HCT116 (cell line): ENCODE measurements around the gene UBE2F. TPM values are rescaled to one million over a fixed set of nuclear protein-coding genes. Genes with fewer than 3 reads are reported as not detected.

Experiments used
- ATAC-seq: fragments of 200-7000 bp; cut with Tn5 transposase; 2 replicates; pipeline ENCODE4 v1.9.1; 2020; ENCODE audit warnings: mild to moderate bottlenecking, moderate library complexity
- BruUV-seq: library from RNA; stranded (reverse); fragments of 400-500 nt; replicated peaks from 2 replicates; lab custom pipeline; 2021; lab: Mats Ljungman, UMichigan
- CTCF ChIA-PET: fragments of 300-600 bp; sonication (Branson Sonifier 250); formaldehyde crosslinking; loops from one replicate; lab custom pipeline; 2021; ENCODE audit warnings: antibody characterized with exemption; lab: Charles Lee
- POLR2A ChIA-PET: fragments of 300-600, 350-600 bp; sonication (Branson Sonifier 250); formaldehyde crosslinking; loops from one replicate; lab custom pipeline; 2021; ENCODE audit warnings: antibody characterized with exemption; lab: Charles Lee
- RAD21 ChIA-PET, 2 experiments: fragments of 300-600 bp; sonication (Branson Sonifier 250); formaldehyde crosslinking; loops; one replicate each; lab custom pipeline; 2023; ENCODE audit warnings: low total read pairs in 2 of 2; ENCODE audit not compliant: uncharacterized antibody in 2 of 2, unreplicated experiment in 2 of 2, low non-redundant PET in 1 of 2; lab: Charles Lee
- DNase-seq: peaks from one replicate; pipeline ENCODE4 v3.0.0-alpha.2; 2010; ENCODE audit warnings: low read depth, low spot score
- H2AFZ ChIP-seq: fragments of 200-600 bp; shearing (Covaris generic), sonication (generic); 2 replicates; pipeline ENCODE4 v1.6.1; 2017; ENCODE audit warnings: low read depth, mixed run types, mixed read lengths, antibody characterized with exemption, low read length; ENCODE audit not compliant: poor library complexity, severe bottlenecking
- H3K27ac ChIP-seq: 2 replicates; pipeline ENCODE4 v1.5.1; 2012; ENCODE audit warnings: low read depth, low read length
- H3K27me3 ChIP-seq: fragments of 200-600 bp; sonication (generic); 2 replicates; pipeline ENCODE4 v1.6.1; 2016; ENCODE audit warnings: mixed run types, low read length, mixed read lengths; ENCODE audit not compliant: insufficient read depth
- H3K36me3 ChIP-seq, 2 experiments: fragments of 200-500 bp in 1 of 2; fragments of 200-600 bp in 1 of 2; sonication (Bioruptor generic) in 1 of 2; sonication (generic) in 1 of 2; 2 replicates each; pipeline versions ENCODE4 v1.5.1 to v1.6.1; 2014 to 2016; ENCODE audit warnings: low read length in 2 of 2, inconsistent platforms in 1 of 2, mixed read lengths in 1 of 2, mixed run types in 1 of 2; ENCODE audit not compliant: insufficient read depth in 2 of 2, control insufficient read depth in 1 of 2
- H3K4me1 ChIP-seq, 2 experiments: fragments of 200-600 bp in 1 of 2; sonication (generic) in 1 of 2; 2 replicates each; pipeline versions ENCODE4 v1.5.1 to v1.6.1; 2012 to 2017; ENCODE audit warnings: low read length in 2 of 2, inconsistent platforms in 1 of 2, mild to moderate bottlenecking in 1 of 2, mixed read lengths in 1 of 2, mixed run types in 1 of 2, moderate library complexity in 1 of 2; ENCODE audit not compliant: insufficient read depth in 2 of 2, control insufficient read depth in 1 of 2
- H3K4me2 ChIP-seq: fragments of 200-600 bp; sonication (generic); 2 replicates; pipeline ENCODE4 v1.6.1; 2017; ENCODE audit warnings: mixed run types, low read length, mixed read lengths
- H3K4me3 ChIP-seq, 2 experiments: fragments of 200-600 bp in 1 of 2; sonication (generic) in 1 of 2; replicated peaks in 1 of 2; 2 replicates each; pipeline ENCODE4 v1.5.1; 2011 to 2016; ENCODE audit warnings: low read length in 2 of 2, control low read depth in 1 of 2, low read depth in 1 of 2, mild to moderate bottlenecking in 1 of 2, mixed read lengths in 1 of 2, mixed run types in 1 of 2
- H3K79me2 ChIP-seq: fragments of 200-600 bp; sonication (generic); 2 replicates; pipeline ENCODE4 v1.6.1; 2017; ENCODE audit warnings: mild to moderate bottlenecking, mixed run types, low read length, moderate library complexity, mixed read lengths; ENCODE audit not compliant: insufficient read depth
- H3K9ac ChIP-seq: fragments of 200-600 bp; sonication (generic); 2 replicates; pipeline ENCODE4 v1.6.1; 2016; ENCODE audit warnings: low read length, mixed read lengths
- H3K9me2 ChIP-seq: fragments of 200-600 bp; sonication (generic), shearing (Covaris generic); 2 replicates; pipeline ENCODE4 v1.6.1; 2017; ENCODE audit warnings: mixed run types, mild to moderate bottlenecking, moderate library complexity; ENCODE audit not compliant: insufficient read depth
- H3K9me3 ChIP-seq, 2 experiments: fragments of 200-500 bp in 1 of 2; fragments of 200-600 bp in 1 of 2; sonication (Bioruptor generic) in 1 of 2; sonication (generic) in 1 of 2; 2 replicates each; pipeline ENCODE4 v1.6.1; 2014 to 2017; ENCODE audit warnings: low read length in 2 of 2, mixed read lengths in 2 of 2, inconsistent platforms in 1 of 2, low read depth in 1 of 2, mild to moderate bottlenecking in 1 of 2, mixed run types in 1 of 2, moderate library complexity in 1 of 2; ENCODE audit not compliant: control insufficient read depth in 1 of 2, insufficient read depth in 1 of 2
- H4K20me1 ChIP-seq: fragments of 200-600 bp; sonication (generic), shearing (Covaris generic); 2 replicates; pipeline ENCODE4 v1.6.1; 2017; ENCODE audit warnings: mixed run types, mild to moderate bottlenecking, moderate library complexity; ENCODE audit not compliant: insufficient read depth
- CBX3 ChIP-seq: IDR thresholded peaks from 2 replicates; pipeline ENCODE4 v1.6.1; 2012; ENCODE audit warnings: low read depth
- CEBPB ChIP-seq: IDR thresholded peaks from 2 replicates; pipeline ENCODE4 v1.6.1; 2012; ENCODE audit warnings: low read depth
- EGR1 ChIP-seq: IDR thresholded peaks from 2 replicates; pipeline ENCODE4 v1.6.1; 2012; ENCODE audit warnings: low read depth
- ELF1 ChIP-seq: IDR thresholded peaks from 2 replicates; pipeline ENCODE4 v1.6.1; 2012; ENCODE audit warnings: low read depth, borderline replicate concordance
- EZH2phosphoT487 ChIP-seq: fragments of 200-600 bp; IDR thresholded peaks from 2 replicates; pipeline ENCODE4 v1.6.1; 2018; ENCODE audit warnings: antibody characterized with exemption, borderline replicate concordance
- FOSL1 ChIP-seq: IDR thresholded peaks from 2 replicates; pipeline ENCODE4 v1.6.1; 2012; ENCODE audit warnings: low read depth
- MAX ChIP-seq: IDR thresholded peaks from 2 replicates; pipeline ENCODE4 v1.6.1; 2012
- POLR2A ChIP-seq: IDR thresholded peaks from 2 replicates; pipeline ENCODE4 v1.7.0; 2011; ENCODE audit warnings: borderline replicate concordance; ENCODE audit not compliant: insufficient read depth, insufficient read length; ENCODE audit errors: extremely low read depth
- RAD21 ChIP-seq: IDR thresholded peaks from 2 replicates; pipeline ENCODE4 v1.6.1; 2012; ENCODE audit warnings: low read depth, mild to moderate bottlenecking
- SIN3A ChIP-seq: IDR thresholded peaks from 2 replicates; pipeline ENCODE4 v1.6.1; 2012; ENCODE audit warnings: low read depth
- SP1 ChIP-seq: IDR thresholded peaks from 2 replicates; pipeline ENCODE4 v1.6.1; 2012; ENCODE audit warnings: low read depth
- SRF ChIP-seq: IDR thresholded peaks from 2 replicates; pipeline ENCODE4 v1.6.1; 2012; ENCODE audit warnings: low read depth
- TCF7L2 ChIP-seq: IDR thresholded peaks from 2 replicates; pipeline ENCODE4 v1.7.0; 2011; ENCODE audit warnings: borderline replicate concordance, inconsistent platforms; ENCODE audit not compliant: insufficient read depth, insufficient read length; ENCODE audit errors: extremely low read depth
- YY1 ChIP-seq: IDR thresholded peaks from 2 replicates; pipeline ENCODE4 v1.6.1; 2011; ENCODE audit warnings: low read length, low read depth, moderate library complexity, mild to moderate bottlenecking; ENCODE audit not compliant: insufficient replicate concordance; ENCODE audit errors: extremely low read depth
- ZBTB33 ChIP-seq: IDR thresholded peaks from 2 replicates; pipeline ENCODE4 v1.6.1; 2011; ENCODE audit warnings: mild to moderate bottlenecking, low read length, moderate library complexity; ENCODE audit not compliant: insufficient replicate concordance; ENCODE audit errors: extremely low read depth
- ZFX ChIP-seq: fragments of 450-650 bp; IDR thresholded peaks from 2 replicates; pipeline ENCODE4 v1.6.1; 2017
- intact Hi-C: fragments of 100-400 bp; cut with micrococcal nuclease; formaldehyde crosslinking; loops from 2 replicates; pipeline ENCODE4 v1.10.0; 2022
- total RNA-seq: library from RNA; stranded (reverse); gene quantifications from one replicate; pipeline ENCODE4 v1.2.1, GENCODE V29; 2021; ENCODE audit not compliant: unreplicated experiment
- TF ChIP-seq, protein P1 (sequence below): IDR thresholded peaks from 2 replicates; pipeline ENCODE4 v1.6.1; 2012
- TF ChIP-seq, protein P2 (sequence below): IDR thresholded peaks from 2 replicates; pipeline ENCODE4 v1.6.1; 2012; ENCODE audit warnings: low read depth
- TF ChIP-seq, protein P3 (sequence below), 3 experiments: fragments of 200-600 bp in 1 of 3; sonication (generic) in 1 of 3; IDR thresholded peaks in 2 of 3; conservative IDR thresholded peaks in 1 of 3; 2 replicates each; pipeline ENCODE4 v1.5.1; 2012 to 2017; ENCODE audit warnings: low read depth in 2 of 3, low read length in 2 of 3, antibody characterized with exemption in 1 of 3, borderline replicate concordance in 1 of 3, control low read depth in 1 of 3, mild to moderate bottlenecking in 1 of 3, mixed read lengths in 1 of 3, mixed run types in 1 of 3, moderate library complexity in 1 of 3; ENCODE audit not compliant: insufficient read depth in 1 of 3

The UBE2F gene
- total RNA-seq, 1 experiment from 2014 or later = 32.8 TPM

- CTCF ChIA-PET = no interaction called here
- Histone ChIP-seq H4K20me1 (no peaks in the 10 kb centered on the region), H3K4me1 (peaks cover 4% of the 10 kb centered on the region in 2 experiments; a peak in 3 of 4 replicates), H3K36me3 (no peaks in the 10 kb centered on the region), H3K9me3 (peaks cover 7 to 14% of the 10 kb centered on the region in 2 experiments; a peak in 3 of 4 replicates), H3K9ac (no peak overlapping the region), H3K79me2 (no peaks in the 10 kb centered on the region), H3K27me3 (no peaks in the 10 kb centered on the region), H3K27ac (no peak overlapping the region), H3K4me2 (no peak overlapping the region), H3K9me2 (no peaks in the 10 kb centered on the region), H3K4me3 (no peak overlapping the region), H2AFZ (no peak overlapping the region)
- ATAC-seq (no peak), DNase-seq (no peak)
- BruUV-seq = no TSS peak
- TF ChIP-seq ELF1 (no peak), ZFX (no peak), YY1 (no peak), MAX (no peak), CEBPB (no peak), FOSL1 (no peak), RAD21 (no peak), SIN3A (no peak), ZBTB33 (no peak), TCF7L2 (no peak), EGR1 (no peak), SRF (no peak), SP1 (no peak), CBX3 (no peak), EZH2phosphoT487 (no peak), POLR2A (no peak)
- TF ChIP-seq, protein P1, sequence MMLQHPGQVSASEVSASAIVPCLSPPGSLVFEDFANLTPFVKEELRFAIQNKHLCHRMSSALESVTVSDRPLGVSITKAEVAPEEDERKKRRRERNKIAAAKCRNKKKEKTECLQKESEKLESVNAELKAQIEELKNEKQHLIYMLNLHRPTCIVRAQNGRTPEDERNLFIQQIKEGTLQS = no peak
- TF ChIP-seq, protein P2, sequence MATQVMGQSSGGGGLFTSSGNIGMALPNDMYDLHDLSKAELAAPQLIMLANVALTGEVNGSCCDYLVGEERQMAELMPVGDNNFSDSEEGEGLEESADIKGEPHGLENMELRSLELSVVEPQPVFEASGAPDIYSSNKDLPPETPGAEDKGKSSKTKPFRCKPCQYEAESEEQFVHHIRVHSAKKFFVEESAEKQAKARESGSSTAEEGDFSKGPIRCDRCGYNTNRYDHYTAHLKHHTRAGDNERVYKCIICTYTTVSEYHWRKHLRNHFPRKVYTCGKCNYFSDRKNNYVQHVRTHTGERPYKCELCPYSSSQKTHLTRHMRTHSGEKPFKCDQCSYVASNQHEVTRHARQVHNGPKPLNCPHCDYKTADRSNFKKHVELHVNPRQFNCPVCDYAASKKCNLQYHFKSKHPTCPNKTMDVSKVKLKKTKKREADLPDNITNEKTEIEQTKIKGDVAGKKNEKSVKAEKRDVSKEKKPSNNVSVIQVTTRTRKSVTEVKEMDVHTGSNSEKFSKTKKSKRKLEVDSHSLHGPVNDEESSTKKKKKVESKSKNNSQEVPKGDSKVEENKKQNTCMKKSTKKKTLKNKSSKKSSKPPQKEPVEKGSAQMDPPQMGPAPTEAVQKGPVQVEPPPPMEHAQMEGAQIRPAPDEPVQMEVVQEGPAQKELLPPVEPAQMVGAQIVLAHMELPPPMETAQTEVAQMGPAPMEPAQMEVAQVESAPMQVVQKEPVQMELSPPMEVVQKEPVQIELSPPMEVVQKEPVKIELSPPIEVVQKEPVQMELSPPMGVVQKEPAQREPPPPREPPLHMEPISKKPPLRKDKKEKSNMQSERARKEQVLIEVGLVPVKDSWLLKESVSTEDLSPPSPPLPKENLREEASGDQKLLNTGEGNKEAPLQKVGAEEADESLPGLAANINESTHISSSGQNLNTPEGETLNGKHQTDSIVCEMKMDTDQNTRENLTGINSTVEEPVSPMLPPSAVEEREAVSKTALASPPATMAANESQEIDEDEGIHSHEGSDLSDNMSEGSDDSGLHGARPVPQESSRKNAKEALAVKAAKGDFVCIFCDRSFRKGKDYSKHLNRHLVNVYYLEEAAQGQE = no peak
- TF ChIP-seq, protein P3, sequence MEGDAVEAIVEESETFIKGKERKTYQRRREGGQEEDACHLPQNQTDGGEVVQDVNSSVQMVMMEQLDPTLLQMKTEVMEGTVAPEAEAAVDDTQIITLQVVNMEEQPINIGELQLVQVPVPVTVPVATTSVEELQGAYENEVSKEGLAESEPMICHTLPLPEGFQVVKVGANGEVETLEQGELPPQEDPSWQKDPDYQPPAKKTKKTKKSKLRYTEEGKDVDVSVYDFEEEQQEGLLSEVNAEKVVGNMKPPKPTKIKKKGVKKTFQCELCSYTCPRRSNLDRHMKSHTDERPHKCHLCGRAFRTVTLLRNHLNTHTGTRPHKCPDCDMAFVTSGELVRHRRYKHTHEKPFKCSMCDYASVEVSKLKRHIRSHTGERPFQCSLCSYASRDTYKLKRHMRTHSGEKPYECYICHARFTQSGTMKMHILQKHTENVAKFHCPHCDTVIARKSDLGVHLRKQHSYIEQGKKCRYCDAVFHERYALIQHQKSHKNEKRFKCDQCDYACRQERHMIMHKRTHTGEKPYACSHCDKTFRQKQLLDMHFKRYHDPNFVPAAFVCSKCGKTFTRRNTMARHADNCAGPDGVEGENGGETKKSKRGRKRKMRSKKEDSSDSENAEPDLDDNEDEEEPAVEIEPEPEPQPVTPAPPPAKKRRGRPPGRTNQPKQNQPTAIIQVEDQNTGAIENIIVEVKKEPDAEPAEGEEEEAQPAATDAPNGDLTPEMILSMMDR (IDR thresholded peaks at IDR 0.05 in 2 of 3, conservative IDR thresholded peaks at IDR 0.05 in 1 of 3; ENCODE audit: borderline replicate concordance in 1 of 3, insufficient read depth in 1 of 3, low read depth in 2 of 3, low read length in 2 of 3) = no peak
- POLR2A ChIA-PET = no interaction called here
- intact Hi-C loops = no loop called here
- RAD21 ChIA-PET = no interaction called here
Measured at GRCh38 chr2:237941239-237941638, 25.6 kb upstream of the UBE2F start.
